HepG2 (cell line): ENCODE measurements around the gene GIPC3. TPM values are rescaled to one million over a fixed set of nuclear protein-coding genes. Genes with fewer than 3 reads are reported as not detected.

Source experiments
- ADNP ChIP-seq: sonication (generic); formaldehyde crosslinking; IDR thresholded peaks from 2 replicates; pipeline ENCODE4 v1.4.0; 2020; ENCODE audit warnings: missing genetic modification reagents
- HNRNPH1 ChIP-seq: fragments of 200-400 bp; formaldehyde crosslinking; optimal IDR thresholded peaks from 2 replicates; pipeline ENCODE3; 2017; ENCODE audit warnings: mild to moderate bottlenecking, low read depth, low read length
- MED1 ChIP-seq: sonication (generic); formaldehyde crosslinking; IDR thresholded peaks from 2 replicates; pipeline ENCODE4 v1.4.0; 2020; ENCODE audit warnings: missing genetic modification reagents
- NBN ChIP-seq: fragments of 450-650 bp; conservative IDR thresholded peaks from 2 replicates; pipeline ENCODE4 v1.6.1; 2017
- NFIC ChIP-seq: IDR thresholded peaks from 2 replicates; pipeline ENCODE4 v1.6.1; 2012; ENCODE audit warnings: mild to moderate bottlenecking, low read length, inconsistent platforms
- PHF8 ChIP-seq: sonication (generic); formaldehyde crosslinking; IDR thresholded peaks from 2 replicates; pipeline ENCODE4 v1.5.0; 2020; ENCODE audit warnings: missing genetic modification reagents
- SAFB2 ChIP-seq: sonication (generic); formaldehyde crosslinking; IDR thresholded peaks from 2 replicates; pipeline ENCODE4 v1.5.1; 2020; ENCODE audit warnings: missing genetic modification reagents, low read depth, mild to moderate bottlenecking, borderline replicate concordance
- SIN3A ChIP-seq: IDR thresholded peaks from 2 replicates; pipeline ENCODE4 v1.6.1; 2011; ENCODE audit warnings: low read depth, mild to moderate bottlenecking, control low read depth, low read length, borderline replicate concordance
- TOE1 ChIP-seq: sonication (generic); formaldehyde crosslinking; IDR thresholded peaks from 2 replicates; pipeline ENCODE4 v1.4.0; 2020; ENCODE audit warnings: mild to moderate bottlenecking, missing genetic modification reagents
- XRCC5 ChIP-seq: fragments of 200-400 bp; formaldehyde crosslinking; optimal IDR thresholded peaks from 2 replicates; pipeline ENCODE3; 2017; ENCODE audit warnings: mild to moderate bottlenecking, low read length
- ZFP82 ChIP-seq: sonication (generic); formaldehyde crosslinking; IDR thresholded peaks from 2 replicates; pipeline ENCODE4 v1.5.1; 2020; ENCODE audit warnings: mild to moderate bottlenecking, missing genetic modification reagents, borderline replicate concordance
- ZNF121 ChIP-seq: sonication (generic); formaldehyde crosslinking; IDR thresholded peaks from 2 replicates; pipeline ENCODE4 v1.5.0; 2020; ENCODE audit warnings: mild to moderate bottlenecking, missing genetic modification reagents
- ZNF615 ChIP-seq: sonication (generic); formaldehyde crosslinking; IDR thresholded peaks from 2 replicates; pipeline ENCODE4 v1.5.0; 2020; ENCODE audit warnings: mild to moderate bottlenecking, missing genetic modification reagents, borderline replicate concordance
- ZNF616 ChIP-seq: sonication (generic); formaldehyde crosslinking; IDR thresholded peaks from 2 replicates; pipeline ENCODE4 v1.5.0; 2020; ENCODE audit warnings: low read depth, mild to moderate bottlenecking, missing genetic modification reagents
- ZNF720 ChIP-seq: sonication (generic); formaldehyde crosslinking; IDR thresholded peaks from 2 replicates; pipeline ENCODE4 v1.4.0; 2020; ENCODE audit warnings: missing genetic modification reagents
- ZNF749 ChIP-seq: sonication (generic); formaldehyde crosslinking; IDR thresholded peaks from 2 replicates; pipeline ENCODE4 v1.8.0; 2022; ENCODE audit warnings: mild to moderate bottlenecking, missing genetic modification reagents, moderate library complexity, borderline replicate concordance
- ZNF780A ChIP-seq: sonication (generic); formaldehyde crosslinking; IDR thresholded peaks from 2 replicates; pipeline ENCODE4 v1.8.0; 2022; ENCODE audit warnings: mild to moderate bottlenecking, missing genetic modification reagents, moderate library complexity
- polyA plus RNA-seq, 8 experiments: library from polyadenylated mRNA; depleted of rRNA in 3 of 8; stranded (reverse) in 7 of 8; unstranded in 1 of 8; fragments of >200 nt; fragmentation: Illumina TruSeq in 4 of 8; extraction: Trizol in 4 of 8; gene quantifications; 2 replicates each; pipeline versions ENCODE4 v1.2.1 to v1.2.3, GENCODE V29; 2011 to 2016; ENCODE audit warnings: low read depth in 4 of 8, missing spikeins in 1 of 8, mixed read lengths in 1 of 8; ENCODE audit not compliant: insufficient read depth in 1 of 8
- total RNA-seq, 5 experiments: library from RNA; depleted of rRNA; stranded (reverse); fragments of >200 nt; fragmentation: Illumina TruSeq; extraction: Trizol; gene quantifications; 2 replicates each; pipeline ENCODE4 v1.2.3, GENCODE V29; 2016; ENCODE audit warnings: low read depth in 1 of 5
- TF ChIP-seq, protein P1 (sequence below): IDR thresholded peaks from 2 replicates; pipeline ENCODE4 v1.6.1; 2012; ENCODE audit warnings: inconsistent platforms
- TF ChIP-seq, protein P2 (sequence below): sonication (generic); formaldehyde crosslinking; IDR thresholded peaks from 2 replicates; pipeline ENCODE4 v1.4.0; 2020; ENCODE audit warnings: missing genetic modification reagents
- TF ChIP-seq, protein P3 (sequence below): sonication (generic); formaldehyde crosslinking; IDR thresholded peaks from 2 replicates; pipeline ENCODE4 v1.8.0; 2022; ENCODE audit warnings: mild to moderate bottlenecking, missing genetic modification reagents, moderate library complexity
- TF ChIP-seq, protein P4 (sequence below): sonication (generic); formaldehyde crosslinking; IDR thresholded peaks from 2 replicates; pipeline ENCODE4 v1.5.1; 2020; ENCODE audit warnings: mild to moderate bottlenecking, missing genetic modification reagents, borderline replicate concordance
- TF ChIP-seq, protein P5 (sequence below): sonication (generic); formaldehyde crosslinking; IDR thresholded peaks from 2 replicates; pipeline ENCODE4 v1.8.1; 2023; ENCODE audit warnings: mild to moderate bottlenecking, missing genetic modification reagents, borderline replicate concordance

The GIPC3 gene
- total and polyA plus RNA-seq, 2 of the 13 experiments (the other 11 are each of a cell fraction or from before 2014, with no cell fraction given) = 0.05 TPM; not detected in 1

DNA sequence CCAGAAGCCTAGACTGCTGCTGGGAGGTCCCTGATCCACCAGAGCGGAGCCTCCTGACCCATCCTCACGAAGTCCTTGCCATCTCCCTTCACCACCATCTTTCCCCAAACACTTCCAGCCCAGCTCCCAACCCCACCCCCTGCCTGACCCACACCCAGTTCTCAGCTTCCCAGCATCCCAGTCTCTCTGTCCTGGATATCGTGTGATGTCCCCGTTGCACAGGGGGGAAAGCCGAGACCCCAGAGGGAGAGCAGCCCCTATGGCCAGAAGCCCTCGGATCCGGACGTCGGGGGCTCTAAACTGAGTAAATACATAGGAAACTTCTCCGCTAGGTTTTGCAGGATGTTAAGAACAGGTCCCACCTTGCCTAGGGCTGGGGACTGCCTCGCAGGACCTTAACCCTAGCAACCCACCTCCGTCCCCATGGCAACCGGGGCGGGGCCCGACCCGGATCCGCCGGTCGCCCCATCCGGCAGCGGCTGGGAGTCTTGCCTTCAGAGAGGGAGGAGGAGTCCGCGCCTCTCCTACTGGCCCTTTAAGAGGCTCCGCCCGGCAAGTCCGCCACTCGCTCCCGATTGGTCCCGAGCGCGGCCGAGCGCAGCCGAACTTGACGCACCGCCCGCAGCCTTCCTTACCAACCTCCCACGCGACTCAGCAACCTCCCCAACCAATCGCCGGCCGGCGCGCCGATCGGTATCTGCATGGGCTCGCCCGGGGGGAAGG, 13.0 kb upstream of the GIPC3 start (continued):
- TF ChIP-seq ZFP82 (CRISPR knock-in tag) = no peak
- no peak for TF ChIP-seq ADNP (CRISPR knock-in tag)
- TF ChIP-seq ZNF121 (CRISPR knock-in tag) = no peak
- TF ChIP-seq, protein P1, sequence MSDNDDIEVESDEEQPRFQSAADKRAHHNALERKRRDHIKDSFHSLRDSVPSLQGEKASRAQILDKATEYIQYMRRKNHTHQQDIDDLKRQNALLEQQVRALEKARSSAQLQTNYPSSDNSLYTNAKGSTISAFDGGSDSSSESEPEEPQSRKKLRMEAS = peak; percentile 19; the same call in 1 of the 2 replicates
- no peak for TF ChIP-seq TOE1
- no peak for TF ChIP-seq NBN
- TF ChIP-seq SAFB2 (CRISPR knock-in tag) = no peak
- TF ChIP-seq PHF8 = no peak
- TF ChIP-seq SIN3A = no peak
- TF ChIP-seq ZNF780A (CRISPR knock-in tag) = no peak
- TF ChIP-seq, protein P2, sequence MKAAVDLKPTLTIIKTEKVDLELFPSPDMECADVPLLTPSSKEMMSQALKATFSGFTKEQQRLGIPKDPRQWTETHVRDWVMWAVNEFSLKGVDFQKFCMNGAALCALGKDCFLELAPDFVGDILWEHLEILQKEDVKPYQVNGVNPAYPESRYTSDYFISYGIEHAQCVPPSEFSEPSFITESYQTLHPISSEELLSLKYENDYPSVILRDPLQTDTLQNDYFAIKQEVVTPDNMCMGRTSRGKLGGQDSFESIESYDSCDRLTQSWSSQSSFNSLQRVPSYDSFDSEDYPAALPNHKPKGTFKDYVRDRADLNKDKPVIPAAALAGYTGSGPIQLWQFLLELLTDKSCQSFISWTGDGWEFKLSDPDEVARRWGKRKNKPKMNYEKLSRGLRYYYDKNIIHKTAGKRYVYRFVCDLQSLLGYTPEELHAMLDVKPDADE = no peak
- no peak for TF ChIP-seq ZNF616 (CRISPR knock-in tag)
- no peak for TF ChIP-seq XRCC5
- no peak for TF ChIP-seq ZNF749 (CRISPR knock-in tag)
- TF ChIP-seq NFIC = no peak
- TF ChIP-seq, protein P3, sequence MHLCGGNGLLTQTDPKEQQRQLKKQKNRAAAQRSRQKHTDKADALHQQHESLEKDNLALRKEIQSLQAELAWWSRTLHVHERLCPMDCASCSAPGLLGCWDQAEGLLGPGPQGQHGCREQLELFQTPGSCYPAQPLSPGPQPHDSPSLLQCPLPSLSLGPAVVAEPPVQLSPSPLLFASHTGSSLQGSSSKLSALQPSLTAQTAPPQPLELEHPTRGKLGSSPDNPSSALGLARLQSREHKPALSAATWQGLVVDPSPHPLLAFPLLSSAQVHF = no peak
- TF ChIP-seq ZNF615 (CRISPR knock-in tag) = no peak
- TF ChIP-seq HNRNPH1 = no peak
- TF ChIP-seq MED1 = no peak
- TF ChIP-seq, protein P4, sequence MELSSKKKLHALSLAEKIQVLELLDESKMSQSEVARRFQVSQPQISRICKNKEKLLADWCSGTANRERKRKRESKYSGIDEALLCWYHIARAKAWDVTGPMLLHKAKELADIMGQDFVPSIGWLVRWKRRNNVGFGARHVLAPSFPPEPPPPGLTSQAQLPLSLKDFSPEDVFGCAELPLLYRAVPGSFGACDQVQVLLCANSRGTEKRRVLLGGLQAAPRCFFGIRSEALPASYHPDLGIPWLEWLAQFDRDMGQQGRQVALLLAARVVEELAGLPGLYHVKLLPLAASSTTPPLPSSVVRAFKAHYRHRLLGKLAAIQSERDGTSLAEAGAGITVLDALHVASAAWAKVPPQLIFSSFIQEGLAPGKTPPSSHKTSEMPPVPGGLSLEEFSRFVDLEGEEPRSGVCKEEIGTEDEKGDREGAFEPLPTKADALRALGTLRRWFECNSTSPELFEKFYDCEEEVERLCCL (CRISPR knock-in tag) = no peak
- TF ChIP-seq, protein P5, sequence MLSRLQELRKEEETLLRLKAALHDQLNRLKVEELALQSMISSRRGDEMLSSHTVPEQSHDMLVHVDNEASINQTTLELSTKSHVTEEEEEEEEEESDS = no peak
- TF ChIP-seq ZNF720 = no peak
